ENCODE measurements around the gene CD2BP2.
"Not testable (repeated sequence)": the region's sequence is repeated elsewhere in the genome, so short reads cannot be mapped to it uniquely, and the experiment has no call there.

- TF ChIP-seq CTCF (IDR thresholded peaks at IDR 0.05 in 2 of 3, conservative IDR thresholded peaks at IDR 0.05 in 1 of 3; ENCODE audit: insufficient read depth in 2 of 3, low read depth in 1 of 3, low read length in 3 of 3) = 0 out of 6 replicates have a peak, but pooled peaks of 1 of the 3 experiments have one; percentile 14
- TF ChIP-seq ZFP1 (CRISPR knock-in tag; IDR thresholded peaks at IDR 0.05); CREBBP (IDR thresholded peaks at IDR 0.05; ENCODE audit: low read depth, low read length); PYGO2 (tag; IDR thresholded peaks at IDR 0.05); ZNF253 (CRISPR knock-in tag; conservative IDR thresholded peaks at IDR 0.05); POLR2A (conservative IDR thresholded peaks at IDR 0.05); ELF1 (tag; IDR thresholded peaks at IDR 0.05); SIX5 (IDR thresholded peaks at IDR 0.05; ENCODE audit: borderline replicate concordance in 1 of 2, insufficient read depth in 1 of 2, low read depth in 1 of 2, low read length in 2 of 2); ELK1 (CRISPR knock-in tag; IDR thresholded peaks at IDR 0.05); ZSCAN32 (CRISPR knock-in tag; IDR thresholded peaks at IDR 0.05); CTCFL (IDR thresholded peaks at IDR 0.05; ENCODE audit: borderline replicate concordance, insufficient read depth, low read depth, low read length, poor library complexity, severe bottlenecking); EZH2 (IDR thresholded peaks at IDR 0.05; ENCODE audit: borderline replicate concordance, low read depth, low read length); ATF2 (CRISPR knock-in tag; IDR thresholded peaks at IDR 0.05); TEAD4 (IDR thresholded peaks at IDR 0.05; ENCODE audit: low read length); TEAD4 (CRISPR knock-in tag; IDR thresholded peaks at IDR 0.05; ENCODE audit: borderline replicate concordance): not testable (repeated sequence)
Measured at GRCh38 chr16:30341971-30342370, 13.1 kb downstream of the CD2BP2 start.
